GM21390 (cell line): ENCODE data around the gene AUP1.
A peak's percentile ranks its signal among the peaks of the same experiment; 100 is the strongest.
"Not testable (repeated sequence)": the region's sequence is repeated elsewhere in the genome, so short reads cannot be mapped to it uniquely, and the experiment has no call there.

Source experiments
- ATAC-seq: cut with Tn5 transposase; IDR thresholded peaks from one replicate; pipeline ENCODE4 v1.9.1; 2021; ENCODE audit not compliant: unreplicated experiment

Gene AUP1, protein sequence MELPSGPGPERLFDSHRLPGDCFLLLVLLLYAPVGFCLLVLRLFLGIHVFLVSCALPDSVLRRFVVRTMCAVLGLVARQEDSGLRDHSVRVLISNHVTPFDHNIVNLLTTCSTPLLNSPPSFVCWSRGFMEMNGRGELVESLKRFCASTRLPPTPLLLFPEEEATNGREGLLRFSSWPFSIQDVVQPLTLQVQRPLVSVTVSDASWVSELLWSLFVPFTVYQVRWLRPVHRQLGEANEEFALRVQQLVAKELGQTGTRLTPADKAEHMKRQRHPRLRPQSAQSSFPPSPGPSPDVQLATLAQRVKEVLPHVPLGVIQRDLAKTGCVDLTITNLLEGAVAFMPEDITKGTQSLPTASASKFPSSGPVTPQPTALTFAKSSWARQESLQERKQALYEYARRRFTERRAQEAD

DNA sequence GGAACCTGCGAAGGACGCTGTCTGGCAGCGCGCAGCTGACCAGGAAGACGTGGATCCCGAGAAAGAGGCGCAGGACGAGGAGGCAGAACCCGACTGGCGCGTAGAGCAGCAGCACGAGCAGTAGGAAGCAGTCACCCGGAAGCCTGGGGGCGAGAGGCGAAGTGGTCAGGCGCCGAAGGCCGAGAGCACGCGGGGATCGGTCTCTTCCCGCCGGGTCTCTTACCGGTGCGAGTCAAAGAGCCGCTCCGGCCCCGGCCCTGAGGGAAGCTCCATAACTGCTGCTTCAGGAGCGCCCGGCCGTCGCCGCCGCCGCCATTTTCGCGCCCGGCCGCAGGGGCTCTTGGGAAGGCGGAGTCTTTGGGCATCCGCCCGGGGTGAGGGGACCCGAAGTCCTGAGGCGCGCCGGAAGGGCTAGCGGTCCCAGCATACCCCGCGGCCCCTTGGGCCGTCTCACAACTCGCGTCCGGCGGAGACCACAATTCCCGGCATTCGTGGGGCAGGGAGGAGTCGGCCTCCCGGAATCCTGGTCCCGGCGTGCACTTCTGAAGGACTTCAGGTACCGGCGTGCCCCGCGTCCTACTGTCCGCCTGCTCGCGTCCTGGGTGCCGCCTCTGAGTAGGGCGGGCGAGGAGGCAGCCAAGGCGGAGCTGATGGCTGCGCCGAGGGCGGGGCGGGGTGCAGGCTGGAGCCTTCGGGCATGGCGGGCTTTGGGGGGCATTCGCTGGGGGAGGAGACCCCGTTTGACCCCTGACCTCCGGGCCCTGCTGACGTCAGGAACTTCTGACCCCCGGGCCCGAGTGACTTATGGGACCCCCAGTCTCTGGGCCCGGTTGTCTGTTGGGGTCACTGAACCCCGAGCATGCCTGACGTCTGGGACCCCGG lies at the start of gene AUP1, which contains the start of gene HTRA2:
Gene AUP1, minus strand, starts transcription at position 350 of the 882 bp plus-strand sequence. Its CDS starts 77 bp downstream, at position 273.
Gene HTRA2, plus strand, starts transcription at position 577 of the 882 bp plus-strand sequence. Its CDS starts 74 bp downstream, at position 651.
- peak; percentile 81 for ATAC-seq

DNA sequence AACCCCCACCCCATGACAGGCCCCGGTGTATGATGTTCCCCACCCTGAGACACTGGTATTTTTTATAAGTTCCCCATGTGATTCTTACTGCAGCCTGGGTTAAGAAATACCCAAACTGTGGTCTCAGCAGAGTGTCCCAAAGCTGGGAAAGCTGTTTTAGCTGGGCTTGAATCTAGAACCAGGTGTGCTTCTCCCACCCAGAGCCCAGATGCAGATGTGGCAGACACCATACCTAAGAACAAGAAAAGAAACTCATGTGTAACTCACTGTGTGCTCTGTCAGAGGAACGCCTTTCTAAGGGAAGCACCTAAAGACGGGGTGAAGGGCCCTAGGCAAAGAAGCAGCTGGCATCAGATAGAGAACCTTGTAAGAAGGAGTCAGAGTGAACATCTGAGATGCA lies 48.9 kb upstream of the AUP1 start:
- peak; percentile 45 for ATAC-seq

DNA sequence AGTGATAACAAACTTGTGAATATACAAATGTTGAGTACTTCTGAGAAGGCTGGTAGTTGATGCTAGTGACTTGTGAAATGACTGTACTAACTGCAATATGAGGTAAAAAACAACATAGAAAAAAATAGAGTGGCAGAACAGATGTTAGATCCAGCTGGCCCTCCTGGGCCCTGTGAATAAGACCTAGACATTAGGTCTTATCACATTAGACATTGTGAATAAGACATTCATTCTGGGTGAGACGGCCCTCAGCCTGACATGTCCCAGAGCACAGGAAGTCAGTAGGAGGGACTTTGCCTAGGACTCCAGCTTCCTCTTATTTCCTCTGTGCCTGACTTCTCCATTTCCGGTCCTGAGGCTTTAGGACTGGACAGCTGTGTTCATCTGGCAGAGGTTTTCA lies 47.9 kb upstream of the AUP1 start:
- peak; percentile 33 for ATAC-seq

DNA sequence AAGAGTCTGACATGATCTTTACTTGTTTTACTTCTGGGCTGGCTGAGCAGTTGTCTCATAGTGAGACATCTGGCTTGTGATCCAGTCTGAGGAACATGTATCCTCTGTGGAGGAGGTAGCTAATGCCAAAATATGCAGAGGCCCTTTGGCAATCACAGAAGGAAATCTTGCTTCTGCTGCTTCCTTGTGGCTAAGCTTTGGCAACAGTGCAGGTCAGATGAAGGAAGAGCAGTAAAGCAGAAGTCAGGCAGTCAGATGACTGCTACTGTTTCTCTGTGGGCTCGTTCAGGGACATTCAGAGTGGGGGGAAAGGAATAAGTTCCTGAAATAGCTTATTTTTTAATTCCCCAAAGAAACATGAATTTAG lies 47.3 kb upstream of the AUP1 start:
- no peak for ATAC-seq

DNA sequence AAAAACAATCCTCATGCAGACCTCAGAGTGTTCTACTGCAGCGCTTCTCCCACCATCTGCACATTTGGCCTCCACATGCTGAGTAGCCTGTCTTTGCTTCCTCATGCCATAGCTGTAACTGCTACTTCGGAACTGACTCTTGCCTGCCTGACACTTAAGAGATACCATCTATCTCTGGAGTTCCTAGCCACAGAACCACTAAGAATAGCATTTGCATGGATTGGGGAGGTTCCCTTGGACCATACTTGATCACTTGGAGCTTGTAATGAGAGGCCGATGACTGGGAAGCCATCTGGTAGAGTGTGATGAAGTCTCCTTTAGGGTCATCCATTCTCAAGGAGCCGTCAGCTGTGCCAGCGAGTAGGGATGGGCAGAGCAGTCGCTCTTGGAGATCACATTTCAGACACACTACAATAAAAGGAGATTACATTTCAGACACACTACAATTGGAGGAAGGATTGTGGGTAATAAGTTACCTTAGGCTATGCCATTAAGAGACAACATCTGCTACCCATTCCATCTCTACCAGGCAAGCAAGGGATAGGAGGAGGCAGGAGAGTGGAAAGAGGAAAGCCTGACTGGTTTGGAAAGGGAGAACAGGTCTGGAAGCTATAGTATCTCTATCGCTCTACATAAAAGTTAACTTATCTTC lies 46.8 kb upstream of the AUP1 start:
- ATAC-seq: no peak

DNA sequence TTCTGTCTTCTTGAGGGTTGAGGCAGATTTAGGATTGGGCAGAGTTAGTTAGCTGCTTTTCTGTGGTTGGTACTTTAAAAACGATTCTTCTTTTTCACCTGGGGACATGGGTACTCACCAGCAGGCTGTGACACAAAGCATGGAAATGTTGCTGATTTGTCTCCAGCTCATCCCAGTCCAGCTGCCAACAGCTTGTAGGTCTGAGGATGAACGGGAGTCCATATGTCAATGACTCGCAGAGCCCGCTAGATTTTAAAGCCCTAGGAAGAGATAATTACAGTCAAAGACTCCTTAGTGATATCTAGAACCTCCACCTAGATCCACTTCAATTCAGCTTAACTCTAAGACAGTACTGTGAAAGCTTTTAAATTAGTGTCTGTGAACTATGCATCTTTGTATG lies 45.8 kb upstream of the AUP1 start:
- no peak for ATAC-seq

DNA sequence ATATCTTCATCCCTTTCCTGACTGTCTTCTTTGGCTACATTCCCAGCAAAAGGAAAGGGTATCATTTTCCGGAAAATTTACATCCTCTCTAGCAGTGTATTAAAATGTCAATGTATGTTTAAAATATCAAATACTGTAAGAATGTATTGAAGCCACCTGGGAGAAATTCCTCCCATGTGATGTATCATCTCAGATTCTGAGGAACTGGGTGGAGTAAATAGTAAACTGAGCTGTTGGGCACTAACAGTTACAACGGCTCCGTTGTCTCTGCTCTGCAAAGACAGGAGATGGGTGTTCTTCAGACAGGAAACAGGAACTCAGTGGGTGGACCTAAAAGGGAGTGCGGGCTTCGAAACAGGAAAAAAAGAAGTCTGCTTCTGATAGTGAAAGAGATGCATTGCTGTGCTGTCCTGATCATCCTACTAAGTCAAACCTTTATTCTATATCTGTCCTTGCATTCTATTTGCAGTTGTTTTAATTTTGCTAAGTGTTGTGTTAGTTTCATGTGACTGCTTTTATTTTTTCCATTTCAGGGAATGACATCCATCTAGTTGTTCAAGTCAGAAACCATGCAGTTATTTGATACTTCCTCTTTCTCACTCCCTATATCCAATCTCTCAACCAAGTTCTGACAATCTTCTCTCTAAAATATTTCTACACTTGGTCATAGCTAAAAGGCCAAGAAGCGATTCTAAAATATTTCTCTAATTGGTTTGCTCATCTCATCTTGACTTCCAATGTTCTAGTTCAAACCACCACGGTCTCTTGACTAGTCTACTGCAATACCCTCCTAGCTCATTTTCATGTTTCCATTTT lies 44.4 kb upstream of the AUP1 start:
- ATAC-seq: peak; percentile 32

DNA sequence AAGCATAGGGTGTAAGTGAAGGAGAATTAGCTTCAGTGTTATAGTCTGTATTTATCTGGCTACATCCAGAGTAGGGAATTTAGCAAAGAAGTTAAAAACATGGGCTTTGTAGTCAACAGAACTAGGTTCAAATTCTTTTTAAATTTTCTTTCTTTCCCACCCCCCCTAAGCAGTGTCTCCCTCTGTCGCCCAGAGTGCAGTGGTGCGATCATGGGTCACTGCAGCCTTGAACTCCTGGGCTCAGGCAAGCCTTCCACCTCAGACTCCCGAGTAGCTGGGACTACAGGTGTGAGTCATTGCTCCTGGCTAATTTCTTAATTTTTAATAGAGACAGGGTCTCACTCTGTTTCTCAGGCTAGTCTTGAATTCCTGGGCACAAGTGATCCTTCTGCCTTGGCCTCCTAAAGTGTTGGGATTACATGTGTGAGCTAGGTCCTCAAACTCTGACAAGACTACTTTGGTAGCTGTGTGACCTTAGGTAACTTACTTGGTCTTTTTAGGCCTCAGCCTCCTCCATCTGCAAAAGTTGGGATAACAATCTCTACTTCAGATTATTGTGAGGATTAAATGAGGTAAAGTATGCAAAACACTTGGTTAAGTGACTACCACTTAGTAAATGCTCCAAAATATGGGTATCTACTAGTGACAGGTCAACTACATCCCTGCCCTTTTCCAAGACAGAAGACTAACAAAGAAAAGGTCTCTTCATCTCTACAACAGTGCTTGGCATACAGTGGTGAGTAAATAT lies 42.8 kb upstream of the AUP1 start:
- ATAC-seq: no peak

DNA sequence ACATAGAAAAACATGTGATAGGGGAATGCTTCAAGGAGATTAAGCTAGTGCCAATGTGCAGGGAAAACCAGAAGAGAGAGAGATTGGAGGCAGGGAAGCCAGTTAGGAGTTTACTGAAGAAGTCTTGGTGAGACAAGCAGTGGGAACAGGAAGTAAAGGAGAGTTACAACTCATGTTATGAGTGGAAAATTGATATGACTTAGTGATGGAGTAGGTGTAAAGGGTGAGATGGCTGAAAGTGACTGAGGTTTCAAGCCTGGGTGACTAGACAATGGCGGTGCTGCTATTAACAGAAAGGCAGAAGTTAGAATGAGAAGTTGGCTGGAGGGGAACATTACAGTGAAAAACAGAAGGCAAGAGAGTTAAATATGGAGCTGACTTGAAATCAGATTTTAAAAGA lies 41.6 kb upstream of the AUP1 start:
- ATAC-seq: peak; percentile 57

DNA sequence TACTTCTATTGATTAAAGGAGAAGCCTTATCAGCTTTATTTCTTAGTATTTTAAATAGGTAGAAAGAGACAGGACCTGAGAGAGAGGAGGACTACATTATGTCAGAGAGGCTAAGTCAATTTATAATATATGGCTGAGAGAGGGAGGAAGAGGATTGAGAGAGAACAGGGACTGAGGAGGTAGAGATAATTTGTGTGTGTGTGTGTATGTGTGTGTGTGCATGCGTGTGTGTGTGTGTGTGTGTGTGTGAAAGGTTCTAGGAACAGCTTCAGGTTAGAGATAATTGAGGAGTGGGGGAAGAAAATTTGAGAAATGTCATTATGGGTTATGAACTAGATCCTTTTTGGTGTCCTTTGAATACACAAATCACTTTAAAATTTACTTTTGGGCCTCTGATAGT lies 40.2 kb upstream of the AUP1 start:
- no peak for ATAC-seq

DNA sequence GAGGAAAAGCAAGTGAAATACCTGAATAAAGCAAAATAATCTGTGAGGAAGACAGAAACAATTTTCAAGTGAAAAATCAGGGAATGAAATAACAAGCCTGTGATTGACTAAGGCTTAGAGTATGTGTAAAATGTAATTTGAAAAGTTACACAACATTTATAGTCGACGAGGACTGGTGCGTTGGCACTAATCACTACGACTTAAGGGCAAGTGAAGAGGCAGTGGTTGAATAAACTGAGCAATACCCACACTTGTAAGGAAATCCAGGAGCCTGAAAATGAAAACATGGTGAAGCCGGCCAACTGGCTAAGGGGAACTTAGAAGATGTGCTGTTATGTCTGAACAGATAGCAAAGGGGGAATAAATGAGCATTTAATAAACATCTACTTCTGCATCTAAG lies 38.4 kb upstream of the AUP1 start:
- no peak for ATAC-seq

DNA sequence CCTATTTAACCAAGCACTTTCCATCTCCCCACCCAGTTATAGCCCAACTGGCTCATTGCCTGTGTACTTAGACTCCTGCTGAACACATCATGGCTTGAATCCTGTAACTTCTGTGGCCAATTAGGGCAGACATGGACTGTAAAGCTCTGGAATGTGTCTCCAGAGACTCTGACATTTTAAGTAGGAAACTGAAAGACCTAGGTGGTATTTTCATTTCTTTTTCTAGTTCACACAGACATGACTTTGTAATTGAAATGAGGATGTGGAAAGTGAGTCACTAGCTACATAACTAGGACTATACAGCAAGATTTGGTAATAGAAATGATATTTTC lies 37.2 kb upstream of the AUP1 start:
- no peak for ATAC-seq

DNA sequence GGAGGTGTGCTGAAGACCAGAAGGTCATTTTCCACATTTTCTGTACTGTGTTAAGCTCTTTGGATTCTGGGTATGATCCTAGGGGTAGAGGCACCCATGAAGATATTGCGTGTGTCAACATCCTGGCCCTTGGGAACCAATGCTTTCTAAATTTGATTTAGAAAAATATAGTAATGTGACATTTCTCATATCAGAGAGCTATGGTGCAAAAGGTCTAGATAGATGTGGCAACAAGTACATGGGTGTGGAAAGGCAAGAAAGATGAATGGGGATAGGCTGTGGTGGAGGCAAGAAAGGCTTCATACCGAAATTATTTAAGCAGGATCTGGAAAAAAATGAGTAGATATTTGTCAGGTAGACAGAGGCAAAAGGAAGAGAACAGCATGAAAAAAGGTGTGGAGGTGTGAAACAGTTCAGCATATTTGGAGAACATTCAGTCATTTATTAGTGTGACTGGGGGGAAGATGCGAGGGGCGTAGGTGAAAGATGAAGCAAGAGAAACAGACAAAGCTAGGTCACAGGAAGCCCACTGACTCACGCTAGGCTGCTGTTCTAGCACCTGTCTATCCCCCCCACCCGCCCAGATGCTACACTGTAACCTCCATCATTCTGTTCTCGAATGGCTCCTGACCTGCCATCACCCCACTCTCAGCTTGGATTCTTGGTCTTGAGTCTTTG lies 36.7 kb upstream of the AUP1 start:
- ATAC-seq: no peak

DNA sequence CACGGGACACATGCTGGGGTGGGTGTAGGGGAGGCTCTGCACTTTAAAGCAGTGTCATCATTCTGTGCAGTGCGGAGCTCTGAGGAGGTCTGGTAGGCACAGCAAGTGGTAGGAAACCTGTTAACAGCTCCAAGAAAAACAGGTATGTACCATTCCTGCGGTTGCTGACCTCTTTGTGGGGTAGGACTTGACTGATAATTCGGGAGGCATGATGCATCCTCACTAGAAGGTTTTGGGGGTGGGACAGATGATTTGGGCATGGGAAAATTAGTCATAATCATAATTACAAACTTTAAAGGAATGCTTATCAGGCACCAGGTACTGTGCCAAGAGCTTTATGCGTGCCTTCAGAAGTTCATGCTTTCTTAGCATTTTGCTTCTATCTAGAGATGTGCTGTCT lies 34.7 kb upstream of the AUP1 start:
- ATAC-seq: no peak

DNA sequence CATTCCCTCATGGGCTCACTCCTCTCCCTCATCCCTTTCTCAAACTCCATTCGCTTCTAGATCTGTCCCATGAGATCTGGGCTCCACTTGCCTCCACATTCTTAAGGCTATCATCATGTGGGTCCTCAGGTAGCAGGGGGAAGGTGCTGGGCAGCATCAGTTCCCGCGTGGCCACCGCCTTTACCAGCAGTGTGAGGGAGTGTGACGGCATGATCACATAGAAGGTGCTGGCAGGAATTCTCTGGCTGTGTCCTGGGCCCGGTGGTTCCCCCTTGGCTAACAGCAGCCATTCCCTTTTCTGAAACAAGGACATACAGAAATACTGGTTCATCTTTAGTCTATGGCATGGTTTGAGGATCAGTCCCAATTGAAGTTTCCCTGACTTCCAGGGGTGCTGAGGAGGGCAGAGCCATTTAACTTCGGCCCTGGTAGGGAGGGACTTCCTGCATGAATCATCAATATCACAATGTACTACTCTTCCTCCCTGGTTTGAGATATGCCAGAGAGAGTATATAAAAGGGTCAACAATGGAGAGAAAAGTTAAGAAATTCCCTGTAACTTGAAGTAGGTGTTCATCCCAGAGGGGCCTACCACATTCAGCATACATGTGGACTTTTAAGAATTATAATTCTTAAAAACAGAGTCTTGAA lies 32.7 kb upstream of the AUP1 start:
- no peak for ATAC-seq

DNA sequence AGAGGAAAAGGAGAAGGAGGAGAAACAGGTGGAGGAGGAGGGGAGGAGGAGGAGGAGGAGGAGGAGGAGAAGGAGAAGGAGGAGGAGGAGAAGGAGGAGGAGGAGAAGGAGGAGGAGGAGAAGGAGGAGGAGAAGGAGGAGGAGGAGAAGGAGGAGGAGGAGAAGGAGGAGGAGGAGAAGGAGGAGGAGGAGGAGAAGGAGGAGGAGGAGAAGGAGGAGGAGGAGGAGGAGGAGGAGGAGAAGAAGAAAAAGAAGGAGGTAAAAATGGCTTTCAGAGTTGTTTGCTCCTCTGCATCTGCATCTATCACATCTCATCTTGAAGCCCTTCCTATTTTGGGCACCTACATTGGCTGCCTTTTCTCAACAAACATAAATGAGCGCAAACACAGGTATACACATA lies 31.5 kb upstream of the AUP1 start:
- ATAC-seq: not testable (repeated sequence)

DNA sequence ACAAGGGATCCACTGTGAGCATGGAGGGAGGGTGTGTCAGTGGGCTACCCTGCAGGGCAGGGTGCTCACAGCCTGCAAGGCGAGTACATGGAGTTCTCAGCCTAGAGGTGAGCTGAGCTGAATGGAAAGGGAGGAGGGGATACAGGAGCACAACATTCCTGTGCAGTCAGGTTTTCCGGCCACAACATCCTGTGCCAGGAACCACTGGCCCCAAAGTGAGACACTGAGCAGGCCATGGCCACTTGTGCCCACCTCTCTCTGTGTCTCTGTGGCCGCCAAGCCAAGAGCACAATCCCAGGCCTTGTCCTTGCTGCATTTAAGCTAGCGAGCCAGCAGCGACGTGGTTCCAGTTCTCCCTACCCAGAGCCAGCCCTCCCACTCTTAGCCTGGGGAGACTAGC lies 31.1 kb upstream of the AUP1 start:
- no peak for ATAC-seq

DNA sequence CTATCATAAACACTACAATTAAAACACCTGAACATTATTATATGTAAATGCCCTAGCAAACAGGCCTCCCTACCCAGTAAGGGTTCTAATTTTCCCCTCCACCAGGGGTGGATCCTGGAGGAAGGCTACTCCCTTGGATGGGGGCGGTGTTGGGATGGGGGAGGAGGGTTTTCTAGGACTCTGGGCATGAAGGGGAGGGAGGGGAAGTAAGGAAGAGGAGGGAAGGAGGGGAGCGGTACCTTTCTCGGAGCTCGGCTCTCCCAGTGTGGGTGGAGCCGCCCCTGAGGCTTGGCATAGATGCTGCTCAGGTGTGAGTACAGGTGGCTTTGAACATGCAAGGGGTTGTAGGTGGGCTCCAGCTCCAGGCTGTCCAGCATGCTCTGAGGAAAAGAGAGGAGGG lies 30.4 kb upstream of the AUP1 start:
- ATAC-seq: no peak
